PC-3 (cell line): ENCODE results near the gene MDGA2. TPM values are rescaled to one million over a fixed set of nuclear protein-coding genes. Genes with fewer than 3 reads are reported as not detected.

ENCODE experiments used
- ATAC-seq: fragments of 200-7000 bp; cut with Tn5 transposase; 2 replicates; pipeline ENCODE4 v1.9.1; 2020; ENCODE audit warnings: mild to moderate bottlenecking, moderate library complexity
- BruUV-seq: library from RNA; stranded (reverse); fragments of 400-500 nt; replicated peaks from 2 replicates; lab custom pipeline; 2021; lab: Mats Ljungman, UMichigan
- CTCF ChIA-PET: fragments of 300-600 bp; sonication (Branson Sonifier 250); formaldehyde crosslinking; loops from one replicate; lab custom pipeline; 2022; ENCODE audit warnings: antibody characterized with exemption; lab: Charles Lee
- POLR2A ChIA-PET: fragments of 300-600 bp; sonication (Branson Sonifier 250); formaldehyde crosslinking; loops from one replicate; lab custom pipeline; 2022; ENCODE audit warnings: antibody characterized with exemption; ENCODE audit not compliant: unreplicated experiment; lab: Charles Lee
- DNase-seq: peaks from one replicate; pipeline ENCODE4 v3.0.0-alpha.2; 2015
- H2AFZ ChIP-seq: fragments of 300-600 bp; sonication (generic); 2 replicates; pipeline ENCODE4 v1.6.0; 2016; ENCODE audit warnings: antibody characterized with exemption, low read length
- H3F3A ChIP-seq: fragments of 300-600 bp; sonication (generic); one replicate; pipeline ENCODE4 v1.6.0; 2017; ENCODE audit warnings: antibody characterized with exemption, low read length, control low read depth, mild to moderate bottlenecking; ENCODE audit not compliant: unreplicated experiment
- H3K27ac ChIP-seq: fragments of 300-600 bp; sonication (generic); 2 replicates; pipeline ENCODE4 v1.5.1; 2016; ENCODE audit warnings: mild to moderate bottlenecking, low read length
- H3K27me3 ChIP-seq: fragments of 300-600 bp; sonication (generic); 2 replicates; pipeline ENCODE4 v1.6.1; 2016; ENCODE audit warnings: low read length, mixed read lengths
- H3K36me3 ChIP-seq: fragments of 300-600 bp; sonication (generic); 2 replicates; pipeline ENCODE4 v1.6.1; 2016; ENCODE audit warnings: low read depth, mixed run types, low read length, mixed read lengths
- H3K4me1 ChIP-seq: fragments of 300-600 bp; sonication (generic); 2 replicates; pipeline ENCODE4 v1.5.1; 2016; ENCODE audit warnings: low read length; ENCODE audit not compliant: insufficient read depth
- H3K4me2 ChIP-seq: fragments of 300-600 bp; sonication (generic); 2 replicates; pipeline ENCODE4 v1.6.0; 2016; ENCODE audit warnings: low read length
- H3K4me3 ChIP-seq: fragments of 300-600 bp; sonication (generic); 2 replicates; pipeline ENCODE4 v1.5.1; 2016; ENCODE audit warnings: mild to moderate bottlenecking, low read length, mixed read lengths
- H3K79me2 ChIP-seq: fragments of 300-600 bp; sonication (generic); 2 replicates; pipeline ENCODE4 v1.6.1; 2017; ENCODE audit warnings: low read length, mixed read lengths
- H3K9ac ChIP-seq: fragments of 300-600 bp; sonication (generic); 2 replicates; pipeline ENCODE4 v1.6.0; 2016; ENCODE audit warnings: mild to moderate bottlenecking, low read length
- H3K9me2 ChIP-seq: fragments of 300-600 bp; sonication (generic); replicated peaks from 2 replicates; pipeline ENCODE4 v1.6.1; 2016; ENCODE audit warnings: mixed run types, low read length, mixed read lengths
- H3K9me3 ChIP-seq: fragments of 300-600 bp; sonication (generic); 2 replicates; pipeline ENCODE4 v1.6.1; 2016; ENCODE audit warnings: low read length, mixed read lengths
- H4K20me1 ChIP-seq: fragments of 300-600 bp; sonication (generic); 2 replicates; pipeline ENCODE4 v1.6.1; 2016; ENCODE audit warnings: low read length, mixed read lengths
- CTCF ChIP-seq: fragments of 300-600 bp; sonication (generic); conservative IDR thresholded peaks from 2 replicates; pipeline ENCODE4 v1.5.1; 2017; ENCODE audit warnings: antibody characterized with exemption, low read depth, mild to moderate bottlenecking, low read length
- EZH2 ChIP-seq: fragments of 300-600 bp; sonication (generic); IDR thresholded peaks from one replicate; pipeline ENCODE4 v1.6.1; 2017; ENCODE audit warnings: antibody characterized with exemption, mild to moderate bottlenecking, low read length; ENCODE audit not compliant: unreplicated experiment
- EZH2phosphoT487 ChIP-seq: fragments of 300-600 bp; sonication (generic); IDR thresholded peaks from 2 replicates; pipeline ENCODE4 v1.6.1; 2018; ENCODE audit warnings: mild to moderate bottlenecking, antibody characterized with exemption, low read length, borderline replicate concordance
- intact Hi-C: fragments of 100-400 bp; cut with micrococcal nuclease; formaldehyde crosslinking; loops from 2 replicates; pipeline ENCODE4 v1.9.0; 2023
- total RNA-seq: library from RNA; depleted of rRNA; stranded (reverse); fragments of >200 nt; gene quantifications from 2 replicates; pipeline ENCODE4 v1.2.3, GENCODE V29; 2014

MDGA2 gene
- total RNA-seq, 1 experiment from 2014 or later, result 0.04 TPM

- H3K27ac ChIP-seq, result no peak overlapping the region
- no peak for DNase-seq
- H3K4me1 ChIP-seq, result no peaks in the 10 kb centered on the region
- ChIA-PET CTCF (no interaction called here), POLR2A (no interaction called here)
- no peaks in the 10 kb centered on the region for H3K79me2 ChIP-seq
- no peak overlapping the region for H3K4me2 ChIP-seq
- H3K36me3 ChIP-seq, result no peaks in the 10 kb centered on the region
- intact Hi-C loops, result loop anchor here (10.0 kb wide), 1 partner anchor 217 kb away; no protein-coding TSS in a partner anchor
- no peak overlapping the region for H3K4me3 ChIP-seq
- TF ChIP-seq CTCF, result no peak
- TF ChIP-seq EZH2phosphoT487, result no peak
- TF ChIP-seq EZH2, result no peak
- H3K9me3 ChIP-seq, result no peaks in the 10 kb centered on the region
- no peaks in the 10 kb centered on the region for H3F3A ChIP-seq
- no peaks in the 10 kb centered on the region for H4K20me1 ChIP-seq
- H3K9me2 ChIP-seq, result no peaks in the 10 kb centered on the region
- ATAC-seq, result no peak
- no TSS peak for BruUV-seq
- no peak overlapping the region for H3K9ac ChIP-seq
- no peaks in the 10 kb centered on the region for H3K27me3 ChIP-seq
- no peak overlapping the region for H2AFZ ChIP-seq
These were observed 618.0 kb downstream of the MDGA2 start for GRCh38 chr14:47057364-47057763.

GRCh38 chr14:47044841-47045240, 630.6 kb downstream of the MDGA2 start:
- H3F3A ChIP-seq, result no peaks in the 10 kb centered on the region
- ChIA-PET POLR2A (no interaction called here), CTCF (no interaction called here)
- no peak overlapping the region for H3K27ac ChIP-seq
- no peak overlapping the region for H2AFZ ChIP-seq
- no peaks in the 10 kb centered on the region for H4K20me1 ChIP-seq
- no TSS peak for BruUV-seq
- H3K79me2 ChIP-seq, result no peaks in the 10 kb centered on the region
- no peak overlapping the region for H3K4me3 ChIP-seq
- no peak overlapping the region for H3K9ac ChIP-seq
- DNase-seq, result peak; percentile 51
- TF ChIP-seq EZH2phosphoT487 (no peak), CTCF (peak; percentile 43), EZH2 (no peak)
- H3K9me3 ChIP-seq, result no peaks in the 10 kb centered on the region
- H3K4me1 ChIP-seq, result no peaks in the 10 kb centered on the region
- intact Hi-C loops, result no loop called here
- ATAC-seq, result no peak
- no peaks in the 10 kb centered on the region for H3K27me3 ChIP-seq
- H3K4me2 ChIP-seq, result no peak overlapping the region
- no peaks in the 10 kb centered on the region for H3K9me2 ChIP-seq
- no peaks in the 10 kb centered on the region for H3K36me3 ChIP-seq

DNA sequence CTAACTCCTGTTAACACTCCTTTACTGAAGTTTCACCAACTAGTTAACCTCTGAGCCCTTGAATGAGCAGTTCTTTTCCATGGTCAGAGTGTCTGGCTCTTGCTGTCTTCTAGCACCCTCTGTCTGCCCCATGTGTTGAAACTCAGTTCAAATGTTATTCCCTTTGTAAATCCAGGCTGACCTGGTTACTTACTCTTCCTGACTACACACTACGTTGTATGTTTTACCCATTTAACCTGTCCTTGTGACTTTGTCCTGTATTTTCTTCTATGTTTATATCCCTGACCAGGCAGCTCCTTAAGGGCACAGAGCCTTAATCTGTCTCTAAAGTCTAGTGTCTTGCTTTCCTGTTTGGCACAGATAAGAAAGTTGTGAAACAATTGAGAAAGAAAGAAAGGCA, 634.9 kb downstream of the MDGA2 start:
- Histone ChIP-seq H3K79me2 (no peaks in the 10 kb centered on the region), H4K20me1 (no peaks in the 10 kb centered on the region), H3F3A (no peaks in the 10 kb centered on the region), H3K36me3 (no peaks in the 10 kb centered on the region), H3K9me3 (no peaks in the 10 kb centered on the region), H3K27me3 (peaks cover 3% of the 10 kb centered on the region; the same call in 1 of the 2 replicates), H3K27ac (no peak overlapping the region), H3K4me1 (no peaks in the 10 kb centered on the region), H2AFZ (no peak overlapping the region), H3K4me3 (no peak overlapping the region), H3K4me2 (no peak overlapping the region), H3K9me2 (no peaks in the 10 kb centered on the region), H3K9ac (no peak overlapping the region)
- intact Hi-C loops, result loop anchor here (1.0 kb wide), 1 partner anchor 459 kb away; no protein-coding TSS in a partner anchor
- no TSS peak for BruUV-seq
- ATAC-seq (peak; percentile 49), DNase-seq (peak; percentile 30)
- TF ChIP-seq EZH2phosphoT487 (no peak), CTCF (peak; percentile 56), EZH2 (no peak)
- ChIA-PET POLR2A (no interaction called here), CTCF (no interaction called here)
